ENCODE results near the gene FAM171A2.
A peak's percentile ranks its signal among the peaks of the same experiment; 100 is the strongest.
"Not testable (repeated sequence)": the region's sequence is repeated elsewhere in the genome, so short reads cannot be mapped to it uniquely, and the experiment has no call there.

FAM171A2 gene

DNA sequence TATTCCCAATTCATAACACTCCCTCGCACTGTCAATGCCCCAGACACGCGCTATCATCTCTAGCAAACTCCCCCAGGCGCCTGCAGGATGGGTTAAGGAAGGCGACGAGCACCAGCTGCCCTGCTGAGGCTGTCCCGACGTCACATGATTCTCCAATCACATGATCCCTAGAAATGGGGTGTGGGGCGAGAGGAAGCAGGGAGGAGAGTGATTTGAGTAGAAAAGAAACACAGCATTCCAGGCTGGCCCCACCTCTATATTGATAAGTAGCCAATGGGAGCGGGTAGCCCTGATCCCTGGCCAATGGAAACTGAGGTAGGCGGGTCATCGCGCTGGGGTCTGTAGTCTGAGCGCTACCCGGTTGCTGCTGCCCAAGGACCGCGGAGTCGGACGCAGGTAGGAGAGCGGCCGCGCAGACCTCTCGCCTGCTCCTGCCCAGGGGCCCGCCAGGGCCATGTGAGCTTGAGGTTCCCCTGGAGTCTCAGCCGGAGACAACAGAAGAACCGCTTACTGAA, 18.7 kb downstream of the FAM171A2 start, which contains the start of gene GRN:
Gene GRN (plus strand): TSS at position 364 of the 515 bp plus-strand sequence. CDS start 3,863 bp downstream, outside the sequence.
- DNase-seq: peak; percentile 97

DNA sequence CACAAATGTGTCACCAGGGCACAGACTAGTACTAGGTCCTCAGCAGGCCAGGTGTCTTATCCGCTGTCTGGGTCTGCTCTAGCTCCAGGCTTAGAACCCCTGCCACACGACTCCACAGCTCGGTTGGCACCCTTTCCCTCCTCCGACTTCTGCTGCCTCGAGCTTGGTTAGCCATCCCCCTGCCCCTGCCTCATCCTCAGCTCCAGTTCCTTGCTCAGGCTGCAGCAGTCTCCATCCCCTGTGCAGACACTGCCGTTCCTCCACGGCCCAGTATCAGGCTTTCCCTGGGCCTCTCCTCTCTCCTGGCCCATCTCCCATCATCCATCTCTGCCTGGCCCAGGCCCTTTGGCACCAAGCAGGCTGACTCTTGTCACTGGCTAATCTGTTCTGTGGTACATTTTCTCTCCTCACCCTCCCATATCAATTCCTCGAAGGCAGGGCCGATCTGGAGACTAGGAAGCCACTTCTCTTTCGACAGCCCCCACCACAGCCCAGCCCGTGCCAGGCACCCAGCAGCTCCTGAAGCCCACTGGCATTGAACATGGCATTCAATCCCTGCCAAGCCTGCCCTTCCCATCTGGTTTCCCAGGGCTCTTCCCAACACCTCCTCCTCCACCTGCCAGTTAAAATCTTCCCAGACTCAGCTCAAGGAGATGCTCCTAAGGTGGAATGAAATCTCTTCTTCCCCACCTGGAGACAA, 20.0 kb downstream of the FAM171A2 start:
- DNase-seq: no peak

DNA sequence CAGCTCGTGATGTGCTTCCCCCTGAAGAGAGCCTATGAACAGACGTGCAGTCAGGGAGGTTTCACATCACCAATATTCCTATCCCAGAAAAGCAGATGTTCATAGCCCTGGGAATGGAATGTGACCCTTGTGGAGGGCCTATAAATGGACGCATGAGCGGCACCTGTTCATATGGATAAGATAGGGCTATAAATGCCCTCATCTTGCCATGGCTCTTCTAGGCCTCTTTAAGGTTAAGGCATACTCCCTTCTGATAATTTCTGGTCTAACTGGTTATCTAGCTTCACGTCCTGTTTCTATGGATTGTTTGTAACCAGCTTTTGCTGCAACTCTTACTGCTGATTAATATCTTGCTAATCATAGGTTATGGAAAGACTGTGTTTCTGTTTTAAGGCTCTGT, 23.1 kb downstream of the FAM171A2 start:
- DNase-seq: not testable (repeated sequence)

DNA sequence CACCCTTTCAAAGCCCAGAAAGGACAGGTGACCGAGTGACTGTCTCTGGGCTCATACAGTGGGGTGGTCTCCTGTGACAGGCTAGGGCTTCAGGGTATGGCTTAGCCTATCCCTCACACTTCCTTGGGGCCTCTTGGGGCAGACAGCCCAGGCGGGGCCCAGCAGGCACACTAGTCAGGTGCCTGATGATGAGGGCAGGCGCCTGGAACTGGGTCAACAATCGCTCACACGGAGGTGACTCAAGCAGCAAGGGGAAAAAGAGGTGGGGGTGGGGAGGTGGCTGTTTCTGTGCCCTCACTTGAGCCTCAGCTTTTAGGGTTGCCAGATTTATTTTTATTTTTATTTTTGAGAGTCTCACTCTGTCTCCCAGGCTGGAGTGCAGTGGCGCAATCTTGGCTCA, 25.0 kb downstream of the FAM171A2 start:
- DNase-seq: no peak

DNA sequence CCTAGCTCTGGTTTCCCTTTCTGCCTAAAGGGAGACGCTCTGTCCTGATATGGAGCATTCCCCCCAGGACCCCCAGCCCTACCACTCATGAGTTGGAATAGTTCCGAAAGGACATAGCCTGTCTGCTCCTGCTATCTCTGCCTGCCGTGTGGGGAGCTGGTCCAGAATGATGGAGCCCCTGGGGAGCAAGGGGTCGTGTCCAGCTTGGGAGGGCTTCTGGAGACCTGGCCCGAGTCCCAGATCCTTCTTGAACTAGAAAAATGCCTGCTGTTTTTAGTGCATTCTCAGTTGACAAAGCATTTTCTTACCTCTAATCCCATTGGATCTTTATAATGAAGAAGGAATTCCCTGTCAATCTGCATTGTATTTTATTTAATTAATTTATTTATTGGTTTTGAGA, 27.7 kb downstream of the FAM171A2 start:
- no peak for DNase-seq

DNA sequence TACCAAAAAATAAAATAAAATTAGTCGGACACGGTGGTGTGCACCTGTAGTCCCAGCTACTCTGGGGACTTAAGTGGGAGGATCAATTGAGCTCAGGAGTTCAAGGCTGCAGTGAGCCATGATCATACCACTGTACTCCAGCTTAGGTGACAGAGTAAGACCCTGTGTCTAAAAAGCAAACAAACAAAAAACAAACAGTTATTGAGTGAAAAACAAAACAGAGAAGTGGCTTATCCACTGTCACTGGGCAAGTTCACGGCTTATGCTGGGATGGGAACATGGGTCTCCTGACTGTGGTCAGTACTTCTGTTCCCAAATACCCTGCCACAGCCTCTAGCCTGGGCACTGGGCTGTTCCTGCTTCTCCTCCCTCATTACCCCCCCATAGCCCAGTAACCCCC, 28.1 kb downstream of the FAM171A2 start:
- DNase-seq: no peak

DNA sequence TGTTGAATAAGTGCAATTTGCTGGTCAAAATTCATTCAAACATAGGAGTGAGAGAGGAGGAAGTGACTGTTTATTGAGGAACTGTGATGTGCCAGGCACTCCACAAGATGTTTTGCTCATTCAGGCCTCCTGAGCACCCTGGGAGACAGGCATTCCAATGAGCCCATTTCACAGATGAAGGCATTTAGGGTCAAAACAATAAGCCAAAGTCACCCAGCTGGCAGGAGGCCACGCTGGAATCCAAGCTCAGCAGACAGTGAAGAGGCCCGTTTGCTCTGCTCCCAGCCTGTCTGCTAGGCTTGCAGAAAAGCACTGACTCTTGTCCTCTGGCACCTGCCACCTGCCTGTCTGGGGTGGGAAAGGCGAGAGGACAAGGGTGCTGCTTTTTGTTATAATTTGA, 28.9 kb downstream of the FAM171A2 start:
- no peak for DNase-seq

DNA sequence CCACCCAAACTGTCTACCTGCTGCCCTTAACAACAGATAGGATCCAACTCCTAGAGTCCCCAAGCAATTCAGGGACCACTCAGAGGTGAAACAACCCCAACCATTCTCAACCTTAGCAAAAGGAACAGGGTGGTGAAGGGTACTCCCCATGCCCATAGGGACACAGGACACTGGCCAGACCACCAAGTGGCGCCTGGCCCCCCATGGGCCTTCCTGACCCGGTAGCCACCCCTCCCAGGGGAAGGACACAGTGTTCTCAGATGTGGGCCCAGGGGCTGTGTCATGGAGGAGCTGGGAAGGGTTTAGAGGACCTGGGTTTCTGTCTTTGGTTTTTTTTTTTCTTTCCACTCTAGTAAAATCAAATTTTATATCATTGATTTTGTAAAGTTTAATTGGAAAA, 29.3 kb downstream of the FAM171A2 start:
- no peak for DNase-seq

DNA sequence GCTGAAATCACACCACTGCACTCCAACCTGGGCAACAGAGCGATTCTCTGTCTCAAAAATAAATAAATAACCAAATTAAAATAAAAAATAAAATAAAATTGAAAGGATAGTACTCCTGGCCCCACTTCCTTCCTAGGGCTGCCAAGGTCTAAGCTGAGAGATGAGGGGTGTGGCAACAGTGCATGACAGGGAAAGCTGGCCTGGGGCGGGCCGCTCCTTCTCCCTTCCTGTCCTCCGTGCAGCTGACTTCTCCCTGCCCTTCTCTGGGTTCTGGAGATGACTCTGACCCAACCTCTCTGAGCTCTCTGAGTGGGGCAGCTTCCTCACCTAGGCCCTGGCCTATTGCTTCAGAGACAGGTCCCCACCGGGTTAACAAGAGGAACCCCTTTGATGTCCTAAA, 30.3 kb downstream of the FAM171A2 start:
- DNase-seq: no peak

DNA sequence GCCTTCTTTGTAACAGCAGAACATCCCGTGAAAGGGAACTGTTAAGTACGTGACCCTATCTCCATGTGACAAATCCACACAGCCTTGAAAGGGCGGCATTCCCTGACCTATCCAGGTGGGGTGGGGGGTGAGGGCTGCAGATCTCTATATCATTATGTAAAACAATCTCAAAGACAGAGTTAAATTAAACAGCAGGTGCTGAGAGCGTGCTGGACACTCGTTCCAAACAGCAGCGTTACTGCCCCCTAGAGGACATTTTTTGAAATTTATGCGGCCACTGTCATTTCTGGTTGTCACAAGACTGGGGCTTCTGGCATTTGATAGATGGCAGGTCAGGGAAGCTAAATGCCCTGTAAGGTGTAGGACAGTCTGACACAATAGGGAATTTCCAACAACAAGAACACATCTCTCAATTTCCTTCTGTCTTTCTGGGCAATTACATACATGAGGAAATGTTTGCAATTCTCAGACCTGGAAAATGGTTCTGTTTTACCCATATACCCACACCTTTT, 32.3 kb downstream of the FAM171A2 start:
- DNase-seq: peak; percentile 65

DNA sequence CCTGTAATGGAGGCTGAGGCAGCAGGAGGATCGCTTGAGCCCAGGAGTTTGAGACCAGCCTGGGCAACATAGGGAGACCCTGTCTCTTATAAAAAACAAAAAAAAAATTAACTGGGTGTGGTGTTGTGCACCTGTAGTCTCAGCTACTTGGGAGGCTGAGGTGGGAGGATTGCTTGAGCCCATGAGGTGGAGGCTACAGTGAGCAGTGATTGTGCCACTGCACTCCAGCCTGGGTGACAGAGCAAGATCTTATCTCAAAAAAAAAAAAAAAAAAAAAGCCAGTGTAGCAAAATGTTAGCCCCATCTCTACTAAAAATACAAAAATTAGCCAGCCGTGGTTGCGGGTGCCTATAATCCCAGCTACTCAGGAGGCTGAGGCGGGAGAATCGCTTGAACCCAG, 33.4 kb downstream of the FAM171A2 start:
- not testable (repeated sequence) for DNase-seq

DNA sequence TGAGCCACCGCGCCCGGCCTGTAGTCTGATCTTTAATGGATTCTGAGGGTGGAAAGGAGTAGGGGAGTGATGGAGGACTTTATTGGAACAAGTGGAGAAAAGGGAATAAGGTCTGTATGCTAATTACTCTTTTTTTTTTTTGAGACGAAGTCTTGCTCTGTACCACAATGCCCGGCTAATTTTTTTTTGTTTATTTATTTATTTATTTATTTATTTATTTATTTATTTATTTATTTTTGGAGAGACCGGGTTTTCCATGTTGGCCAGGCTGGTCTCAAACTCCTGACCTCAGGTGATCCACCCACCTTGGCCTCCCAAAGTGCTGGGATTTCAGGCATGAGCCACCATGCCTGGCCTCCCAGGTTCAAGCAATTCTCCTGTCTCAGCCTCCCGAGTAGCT, 34.1 kb downstream of the FAM171A2 start:
- DNase-seq: not testable (repeated sequence)

DNA sequence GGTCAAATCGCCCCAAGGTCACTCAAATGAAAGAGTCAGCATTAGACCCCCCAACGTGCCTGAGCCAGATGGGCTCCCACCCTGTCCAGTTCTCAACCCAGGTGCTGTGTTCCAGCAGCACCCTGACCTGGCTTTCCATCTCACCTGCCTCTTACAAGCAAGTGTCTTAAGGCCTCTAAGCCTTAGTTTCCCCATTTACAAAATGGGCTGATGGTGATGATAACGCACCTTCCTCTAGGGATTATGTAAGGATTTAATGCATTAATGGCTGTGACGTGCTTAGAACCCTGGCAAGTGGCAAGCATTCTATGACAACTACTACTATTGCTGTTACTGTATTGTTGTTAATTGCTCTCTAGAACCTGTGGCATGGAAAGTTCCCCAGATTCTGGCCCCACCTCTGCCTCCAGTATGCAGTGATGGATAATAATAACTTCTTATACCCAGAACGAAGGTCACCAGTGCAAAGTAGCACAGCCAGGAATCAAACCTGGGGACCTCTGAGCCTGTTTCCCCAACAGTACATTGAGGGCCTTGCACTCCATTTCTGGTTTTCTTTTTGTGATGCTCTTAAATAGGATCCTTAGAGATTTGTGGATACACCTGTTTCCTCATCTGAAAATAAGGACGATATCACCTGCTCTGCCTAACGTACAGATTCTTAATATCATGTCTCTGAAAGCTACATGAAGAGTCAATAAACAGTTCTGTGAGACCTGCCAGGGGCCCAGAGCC, 35.8 kb downstream of the FAM171A2 start:
- no peak for DNase-seq

DNA sequence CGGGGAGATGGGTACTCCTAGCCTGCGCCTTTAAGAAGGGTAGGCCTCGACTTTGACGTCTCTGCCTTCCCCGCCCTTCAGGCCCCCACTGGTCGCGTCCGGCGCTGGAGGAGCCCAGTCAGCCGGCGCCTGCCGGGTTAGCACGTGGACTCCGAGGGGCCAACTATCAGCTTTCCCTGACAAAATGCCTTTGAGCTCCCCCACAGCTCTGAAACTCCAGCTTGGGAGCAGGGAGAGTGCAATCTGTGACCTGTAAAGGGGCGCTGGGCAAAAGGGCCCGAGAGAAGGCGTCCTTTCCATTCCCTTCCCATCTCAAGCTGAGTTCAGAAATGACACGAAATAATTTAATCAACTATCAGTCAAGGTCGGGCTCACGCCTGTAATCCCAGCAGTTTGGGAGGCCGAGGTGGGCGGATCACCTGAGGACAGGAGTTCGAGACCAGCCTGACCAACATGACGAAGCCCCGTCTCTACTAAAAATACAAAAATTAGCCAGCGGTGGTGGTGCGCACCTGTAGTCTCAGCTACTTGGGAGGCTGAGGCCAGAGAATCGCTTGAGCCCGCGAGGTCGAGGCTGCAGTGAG, 36.7 kb downstream of the FAM171A2 start:
- DNase-seq: peak; percentile 84

DNA sequence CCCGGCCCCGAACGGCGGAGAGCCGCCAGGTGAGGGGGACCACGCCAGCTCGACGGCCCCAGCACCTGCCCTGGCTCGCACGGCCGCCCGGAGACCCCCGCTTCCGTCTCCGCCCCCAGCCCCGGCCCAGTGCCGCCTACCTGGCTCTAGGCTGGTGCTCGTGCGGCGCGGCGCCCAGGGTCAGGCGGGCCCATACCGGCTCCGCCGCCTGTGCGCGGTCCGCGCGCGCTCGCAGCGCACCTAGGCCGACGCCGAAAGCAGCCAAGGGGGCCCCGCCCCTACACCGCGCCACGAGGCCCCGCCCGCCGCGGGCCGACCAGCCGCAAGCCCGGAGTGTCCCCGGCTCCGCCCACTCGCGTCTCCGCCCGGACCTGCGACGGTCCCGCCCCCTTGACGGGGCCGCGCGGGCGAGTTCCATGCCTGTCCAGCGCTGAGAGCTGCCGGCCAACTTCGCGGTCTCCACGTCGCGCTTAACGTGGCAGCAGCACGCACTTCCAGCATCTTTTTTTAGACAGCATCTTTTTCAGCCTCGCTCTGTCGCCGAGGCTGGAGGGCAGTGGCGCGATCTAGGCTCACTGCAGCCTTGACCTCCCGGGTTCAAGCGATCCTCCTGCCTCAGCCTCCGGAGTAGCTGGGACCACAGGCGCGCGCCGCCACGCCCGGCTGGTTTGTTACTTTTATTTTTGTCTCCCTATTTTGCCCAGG, 38.9 kb downstream of the FAM171A2 start, which contains the start of gene SLC25A39:
Gene SLC25A39 (minus strand): TSS at position 253 of the 705 bp plus-strand sequence. CDS start 1,261 bp downstream, outside the sequence.
- DNase-seq: peak; percentile 31

DNA sequence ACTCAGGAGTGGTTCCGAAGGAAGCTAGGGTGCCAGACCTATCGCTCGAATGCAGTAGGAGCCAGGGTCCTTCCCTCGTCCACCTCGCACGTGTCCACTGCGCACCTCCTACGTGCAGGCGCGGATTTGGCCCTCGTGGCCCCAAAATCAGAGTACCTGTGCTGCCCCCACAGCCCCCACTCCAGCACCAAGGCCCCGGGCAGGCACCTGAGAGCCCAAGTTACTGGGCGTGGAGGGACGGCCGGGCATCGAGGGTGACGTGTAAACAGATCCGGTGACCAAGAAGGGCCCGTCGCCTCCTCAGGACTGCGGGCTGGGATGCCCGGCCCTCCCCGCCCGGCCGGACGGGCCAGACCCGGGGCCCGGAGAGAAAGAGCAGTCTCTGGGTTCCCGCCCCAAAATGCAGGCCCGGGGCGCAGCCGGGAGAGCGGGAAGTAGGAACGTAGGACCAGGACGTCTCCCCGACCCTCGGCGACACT, 39.5 kb downstream of the FAM171A2 start:
- no peak for DNase-seq

DNA sequence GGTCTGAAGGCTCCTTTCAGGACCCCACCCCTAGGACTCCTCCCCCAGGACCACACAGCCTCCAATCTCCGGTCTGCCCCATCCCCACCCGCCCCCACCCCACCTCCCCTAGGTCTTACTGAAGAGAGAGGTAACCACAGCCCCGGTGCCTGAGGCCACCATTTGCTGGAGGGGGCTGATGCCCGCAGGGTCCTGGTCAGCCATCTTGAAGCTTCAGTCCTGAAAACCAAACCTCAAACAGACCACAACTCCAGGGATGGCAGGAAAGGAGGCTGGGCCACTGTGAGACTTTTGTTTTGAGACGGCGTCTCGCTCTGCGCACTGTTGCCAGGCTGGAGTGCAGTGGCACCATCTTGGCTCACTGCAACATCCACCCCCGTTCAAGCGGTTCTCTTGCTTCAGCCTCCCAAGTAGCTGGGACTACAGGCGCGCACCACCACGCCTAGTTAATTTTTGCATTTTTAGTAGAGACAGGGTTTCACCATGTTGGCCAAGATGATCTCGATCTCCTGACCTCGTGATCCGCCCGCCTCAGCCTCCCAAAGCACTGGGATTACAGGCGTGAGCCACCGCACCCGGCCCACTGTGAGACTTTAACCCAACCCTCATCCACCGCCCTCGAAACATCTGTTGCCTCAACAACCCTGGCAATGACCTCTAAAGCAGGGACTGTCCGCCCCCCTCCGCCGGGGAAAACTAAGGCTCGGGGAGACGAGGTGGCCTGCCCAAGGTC, 40.1 kb downstream of the FAM171A2 start:
- DNase-seq: no peak

DNA sequence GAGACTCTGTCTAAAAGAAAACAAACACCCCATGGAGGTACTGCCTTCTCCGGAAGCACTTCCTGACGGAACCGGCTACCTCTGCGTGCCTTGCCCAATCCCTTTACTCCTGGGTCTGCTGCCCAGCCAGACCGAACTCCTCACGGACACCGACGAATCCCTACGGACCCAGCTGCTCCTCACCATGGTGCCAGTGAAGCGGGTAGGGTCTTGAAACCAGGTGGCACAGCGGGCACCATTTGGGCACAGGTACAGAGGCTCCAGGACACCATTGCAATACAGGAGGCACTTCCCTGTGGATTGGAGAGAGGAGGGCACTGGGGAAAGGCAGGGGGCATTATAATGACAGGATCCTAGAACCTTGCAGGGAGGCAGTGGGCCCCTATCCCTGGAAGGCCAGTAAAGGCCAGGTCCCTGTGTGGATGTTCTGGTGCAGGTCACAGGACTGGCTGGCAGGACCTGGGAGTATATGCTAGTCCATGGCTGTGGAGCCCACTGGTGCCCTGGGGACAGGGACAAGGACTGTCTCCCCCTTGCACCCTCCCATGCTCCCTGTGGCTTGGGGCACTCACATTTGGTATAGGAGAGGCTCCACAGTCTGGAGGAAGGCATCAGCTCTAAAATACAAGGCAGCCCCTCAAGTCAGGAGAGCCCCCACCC, 41.3 kb downstream of the FAM171A2 start:
- no peak for DNase-seq

DNA sequence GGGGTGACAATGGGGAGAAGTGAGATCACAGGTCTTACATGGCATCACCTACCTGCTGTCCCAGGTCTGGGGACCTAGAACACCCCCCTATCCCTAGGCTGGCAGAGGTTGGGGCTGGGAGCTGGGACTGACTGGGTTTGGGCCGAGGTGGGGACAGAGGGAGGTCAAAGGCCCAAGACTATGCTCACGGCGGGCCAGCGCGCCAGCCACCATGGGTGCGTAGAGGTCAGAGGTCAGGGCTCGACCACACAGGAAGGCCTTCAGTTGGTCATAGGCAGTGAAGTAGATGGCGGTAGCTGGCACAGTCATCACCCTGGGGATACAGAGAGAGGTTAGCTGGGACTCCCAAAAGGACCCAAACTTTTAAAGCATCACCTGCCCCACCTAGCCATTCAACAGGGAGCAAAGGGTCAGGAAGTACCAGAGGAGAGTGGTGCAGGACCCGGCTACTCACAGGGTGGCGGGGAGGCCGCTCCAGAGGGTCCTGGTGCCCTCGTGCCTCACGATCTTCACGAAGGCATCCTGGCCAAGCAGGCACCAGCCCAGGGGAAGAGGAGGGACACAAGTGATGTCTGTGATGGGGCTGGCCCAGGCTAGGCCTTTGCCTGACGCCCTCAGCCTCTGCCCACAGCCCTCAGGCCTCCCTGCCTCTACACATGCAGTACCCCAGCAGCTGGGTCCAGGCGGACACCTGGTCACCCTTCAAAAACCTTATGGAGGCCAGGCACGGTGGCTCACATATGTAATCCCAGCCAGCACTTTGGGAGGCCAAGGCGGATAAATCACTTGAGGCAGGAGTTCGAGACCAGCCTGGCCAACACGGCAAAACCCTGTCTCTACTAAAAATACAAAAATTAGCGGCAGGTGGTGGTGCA, 42.2 kb downstream of the FAM171A2 start:
- DNase-seq: no peak

DNA sequence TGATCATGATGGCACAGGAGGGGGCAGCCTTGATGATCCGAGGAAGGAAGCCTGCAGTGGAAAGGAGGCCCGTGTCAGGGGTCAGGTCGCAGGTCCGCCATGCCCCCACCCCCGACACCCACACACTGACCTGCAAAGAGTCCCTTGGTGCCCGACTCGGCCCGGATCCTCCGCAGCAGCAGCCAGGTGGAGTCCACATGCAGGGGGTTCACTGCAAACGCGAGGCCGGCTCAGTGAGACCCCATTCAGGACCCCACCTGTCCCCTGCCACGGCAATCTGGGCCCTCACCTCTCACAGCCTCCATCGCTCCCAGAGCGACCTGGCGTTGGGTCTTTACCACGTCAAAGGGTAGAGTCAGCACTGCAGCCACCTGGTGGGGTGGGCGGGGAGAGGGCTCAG, 43.6 kb downstream of the FAM171A2 start:
- DNase-seq: no peak

Data from NCI-H187 treated with DMSO at 0.1 percent for 48 hours (cell line).